Right atrium auricular region (tissue), 2 donors: ENCODE measurements around the gene ERCC4. TPM values are rescaled to one million over a fixed set of nuclear protein-coding genes. Genes with fewer than 3 reads are reported as not detected.

Experiments used
- DNase-seq: peaks from one replicate; pipeline ENCODE4 v3.0.0-alpha.2; 2019; ENCODE audit warnings: low spot score
- H3K27ac ChIP-seq, 2 donors: fragments of 200-600 bp; sonication (generic); 1 replicate in 1 of 2; 2 replicates in 1 of 2; pipeline ENCODE4 v1.5.1; 2016 to 2019
- H3K27me3 ChIP-seq, 2 donors: fragments of 200-600 bp; sonication (generic); one replicate each; pipeline versions ENCODE4 v1.5.1 to v1.6.0; 2017 to 2019
- H3K36me3 ChIP-seq: fragments of 200-600 bp; sonication (generic); one replicate; pipeline ENCODE4 v1.5.1; 2016
- H3K4me1 ChIP-seq, 2 donors: fragments of 200-600 bp; sonication (generic); one replicate each; pipeline versions ENCODE4 v1.5.1 to v1.6.0; 2017 to 2019
- H3K4me3 ChIP-seq, 2 donors: fragments of 200-600 bp; sonication (generic); 1 replicate in 1 of 2; 2 replicates in 1 of 2; pipeline ENCODE4 v1.5.1; 2017 to 2019; ENCODE audit warnings: mild to moderate bottlenecking in 1 of 2, moderate library complexity in 1 of 2
- H3K9me3 ChIP-seq, 2 donors: fragments of 200-600 bp; sonication (generic); one replicate each; pipeline ENCODE4 v1.5.1; 2019
- CTCF ChIP-seq, 2 donors: fragments of 200-600 bp; sonication (generic); IDR thresholded peaks; one replicate each; pipeline ENCODE4 v1.5.1; 2019; ENCODE audit warnings: antibody characterized with exemption in 2 of 2
- total RNA-seq, 2 donors: library from RNA; depleted of rRNA; stranded (reverse); fragments of >200 nt; gene quantifications; one replicate each; pipeline ENCODE4 v1.1.0, GENCODE V29; 2016

Gene ERCC4
- total RNA-seq, 2 donors from 2014 or later: 7.5 to 9.4 TPM

- H3K27ac ChIP-seq: peak overlapping the region; percentile 82 to 87
- H3K27me3 ChIP-seq: no peaks in the 10 kb centered on the region
- no peak overlapping the region for H3K4me3 ChIP-seq
- H3K4me1 ChIP-seq: peaks cover 0 to 50% of the 10 kb centered on the region in 2 donors
- H3K36me3 ChIP-seq: no peaks in the 10 kb centered on the region
- peak; percentile 5 for DNase-seq
- H3K9me3 ChIP-seq: no peaks in the 10 kb centered on the region
- no peak for TF ChIP-seq CTCF (IDR thresholded peaks at IDR 0.05)
Observed at GRCh38 chr16:13995194-13995593, 75.2 kb downstream of the ERCC4 start.

- Histone ChIP-seq H3K4me3 (no peak overlapping the region), H3K36me3 (no peaks in the 10 kb centered on the region), H3K27ac (peak overlapping the region; percentile 82 to 88), H3K4me1 (peaks cover 0 to 58% of the 10 kb centered on the region in 2 donors), H3K9me3 (no peaks in the 10 kb centered on the region), H3K27me3 (no peaks in the 10 kb centered on the region)
- no peak for TF ChIP-seq CTCF (IDR thresholded peaks at IDR 0.05)
- DNase-seq: peak; percentile 43
Observed at GRCh38 chr16:13996778-13997288, 76.9 kb downstream of the ERCC4 start.

GRCh38 chr16:13997526-13997925 lies 77.6 kb downstream of the ERCC4 start:
- no peaks in the 10 kb centered on the region for H3K27me3 ChIP-seq
- H3K4me1 ChIP-seq: peaks cover 0 to 63% of the 10 kb centered on the region in 2 donors
- no peaks in the 10 kb centered on the region for H3K36me3 ChIP-seq
- H3K4me3 ChIP-seq: no peak overlapping the region
- H3K9me3 ChIP-seq: no peaks in the 10 kb centered on the region
- H3K27ac ChIP-seq: peak overlapping the region; percentile 82 to 88
- DNase-seq: peak; percentile 21
- TF ChIP-seq CTCF (IDR thresholded peaks at IDR 0.05): no peak

GRCh38 chr16:13997933-13998332 lies 78.0 kb downstream of the ERCC4 start:
- peaks cover 0 to 67% of the 10 kb centered on the region in 2 donors for H3K4me1 ChIP-seq
- H3K36me3 ChIP-seq: no peaks in the 10 kb centered on the region
- no peak for TF ChIP-seq CTCF (IDR thresholded peaks at IDR 0.05)
- no peaks in the 10 kb centered on the region for H3K9me3 ChIP-seq
- H3K4me3 ChIP-seq: no peak overlapping the region
- peak overlapping the region; percentile 77 to 88 for H3K27ac ChIP-seq
- no peak for DNase-seq
- H3K27me3 ChIP-seq: no peaks in the 10 kb centered on the region

- Histone ChIP-seq H3K9me3 (no peaks in the 10 kb centered on the region), H3K4me1 (peaks cover 0 to 75% of the 10 kb centered on the region in 2 donors), H3K4me3 (no peak overlapping the region)
Observed at GRCh38 chr16:13999071-13999894, 79.3 kb downstream of the ERCC4 start.

More at GRCh38 chr16:13999071-13999894, 79.3 kb downstream of the ERCC4 start:
- no peaks in the 10 kb centered on the region for H3K27me3 ChIP-seq
- no peak for DNase-seq
- peak overlapping the region; percentile 77 to 88 for H3K27ac ChIP-seq
- TF ChIP-seq CTCF (IDR thresholded peaks at IDR 0.05): no peak
- no peaks in the 10 kb centered on the region for H3K36me3 ChIP-seq
